HG03039 (cell line): ENCODE data around the gene LRRC8D.
"Not testable (repeated sequence)": the region's sequence is repeated elsewhere in the genome, so short reads cannot be mapped to it uniquely, and the experiment has no call there.

Experiments used
- ATAC-seq: cut with Tn5 transposase; IDR thresholded peaks from one replicate; pipeline ENCODE4 v1.9.1; 2021; ENCODE audit warnings: mild to moderate bottlenecking, moderate library complexity; ENCODE audit not compliant: unreplicated experiment

The LRRC8D gene

DNA sequence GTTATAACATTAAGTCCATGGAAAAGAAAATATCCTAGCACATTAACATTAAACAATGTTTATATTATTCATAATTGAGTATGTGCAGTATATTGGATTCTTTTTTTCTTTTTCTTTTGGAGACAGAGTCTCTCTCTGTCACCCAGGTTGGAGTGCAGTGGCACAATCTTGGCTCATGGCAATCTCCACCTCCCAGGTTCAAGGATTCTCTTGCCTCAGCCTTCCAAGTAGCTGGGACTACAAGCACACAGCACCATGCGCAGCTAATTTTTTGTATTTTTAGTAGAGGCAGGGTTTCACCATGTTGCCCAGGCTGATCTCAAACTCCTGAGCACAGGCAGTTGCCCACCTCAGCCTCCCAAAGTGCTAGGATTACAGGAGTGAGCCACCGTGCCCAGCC lies 162.0 kb downstream of the LRRC8D start:
- ATAC-seq, result not testable (repeated sequence)

DNA sequence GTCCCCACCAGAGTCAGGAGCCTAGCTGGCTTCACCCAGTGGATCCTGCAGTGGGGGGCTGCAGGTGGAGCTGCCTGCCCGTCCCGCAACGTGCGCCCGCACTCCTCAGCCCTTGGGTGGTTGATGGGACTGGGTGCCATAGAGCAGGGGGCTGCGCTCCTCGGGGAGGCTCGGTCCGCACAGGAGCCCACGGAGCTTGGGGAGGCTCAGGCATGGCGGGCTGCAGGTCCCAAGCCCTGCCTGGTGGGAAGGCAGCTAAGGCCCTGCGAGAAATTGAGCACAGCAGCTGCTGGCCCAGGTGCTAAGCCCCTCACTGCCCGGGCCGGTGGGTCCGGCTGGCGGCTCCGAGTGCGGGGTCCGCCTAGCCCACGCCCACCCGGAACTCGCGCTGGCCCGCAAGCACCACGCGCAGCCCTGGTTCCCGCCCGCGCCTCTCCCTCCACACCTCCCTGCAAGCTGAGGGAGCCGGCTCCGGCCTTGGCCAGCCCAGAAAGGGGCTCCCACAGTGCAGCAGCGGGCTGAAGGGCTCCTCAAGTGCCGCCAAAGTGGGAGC lies 163.8 kb downstream of the LRRC8D start:
- ATAC-seq, result not testable (repeated sequence)

DNA sequence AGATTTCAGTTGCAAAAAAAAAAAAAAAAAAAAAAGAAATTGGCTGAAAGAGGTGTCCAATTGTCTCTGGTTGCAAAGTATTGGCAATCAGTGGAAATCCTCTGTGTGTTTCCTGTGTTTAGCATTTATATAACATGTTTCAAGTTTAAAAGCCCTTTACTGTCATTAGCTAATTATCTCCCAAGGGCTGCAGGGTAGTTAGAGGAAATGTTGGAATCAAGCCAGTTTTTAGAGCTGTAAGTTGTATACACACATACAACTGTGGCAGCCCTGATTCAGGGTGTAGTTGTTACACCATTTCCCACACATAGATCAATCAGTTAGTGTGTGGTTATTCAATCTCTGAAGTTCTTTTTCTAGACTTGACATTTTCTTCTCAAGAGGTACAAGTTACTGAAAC lies 165.2 kb downstream of the LRRC8D start:
- ATAC-seq, result no peak
